ENCODE results near the gene UBAP1L.

The UBAP1L gene

GRCh38 chr15:65134538-65134937, 19.5 kb upstream of the UBAP1L start:
- no peak overlapping the region for H3K4me3 ChIP-seq (ENCODE audit: low read depth, low read length)
- TF ChIP-seq, protein P1, sequence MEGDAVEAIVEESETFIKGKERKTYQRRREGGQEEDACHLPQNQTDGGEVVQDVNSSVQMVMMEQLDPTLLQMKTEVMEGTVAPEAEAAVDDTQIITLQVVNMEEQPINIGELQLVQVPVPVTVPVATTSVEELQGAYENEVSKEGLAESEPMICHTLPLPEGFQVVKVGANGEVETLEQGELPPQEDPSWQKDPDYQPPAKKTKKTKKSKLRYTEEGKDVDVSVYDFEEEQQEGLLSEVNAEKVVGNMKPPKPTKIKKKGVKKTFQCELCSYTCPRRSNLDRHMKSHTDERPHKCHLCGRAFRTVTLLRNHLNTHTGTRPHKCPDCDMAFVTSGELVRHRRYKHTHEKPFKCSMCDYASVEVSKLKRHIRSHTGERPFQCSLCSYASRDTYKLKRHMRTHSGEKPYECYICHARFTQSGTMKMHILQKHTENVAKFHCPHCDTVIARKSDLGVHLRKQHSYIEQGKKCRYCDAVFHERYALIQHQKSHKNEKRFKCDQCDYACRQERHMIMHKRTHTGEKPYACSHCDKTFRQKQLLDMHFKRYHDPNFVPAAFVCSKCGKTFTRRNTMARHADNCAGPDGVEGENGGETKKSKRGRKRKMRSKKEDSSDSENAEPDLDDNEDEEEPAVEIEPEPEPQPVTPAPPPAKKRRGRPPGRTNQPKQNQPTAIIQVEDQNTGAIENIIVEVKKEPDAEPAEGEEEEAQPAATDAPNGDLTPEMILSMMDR (IDR thresholded peaks at IDR 0.05; ENCODE audit: low read depth, low read length): no peak

- peak within 1 kb of the TSS; percentile 78 for H3K4me3 ChIP-seq (ENCODE audit: low read depth, low read length)
- TF ChIP-seq, protein P1 (IDR thresholded peaks at IDR 0.05; ENCODE audit: low read depth, low read length): no peak
Measured at GRCh38 chr15:65133548-65134200, 18.7 kb upstream of the UBAP1L start, which contains the start of gene PDCD7. Gene PDCD7, minus strand, starts transcription at chr15:65133808. Its CDS starts 27 bp downstream, at chr15:65133781.

DNA sequence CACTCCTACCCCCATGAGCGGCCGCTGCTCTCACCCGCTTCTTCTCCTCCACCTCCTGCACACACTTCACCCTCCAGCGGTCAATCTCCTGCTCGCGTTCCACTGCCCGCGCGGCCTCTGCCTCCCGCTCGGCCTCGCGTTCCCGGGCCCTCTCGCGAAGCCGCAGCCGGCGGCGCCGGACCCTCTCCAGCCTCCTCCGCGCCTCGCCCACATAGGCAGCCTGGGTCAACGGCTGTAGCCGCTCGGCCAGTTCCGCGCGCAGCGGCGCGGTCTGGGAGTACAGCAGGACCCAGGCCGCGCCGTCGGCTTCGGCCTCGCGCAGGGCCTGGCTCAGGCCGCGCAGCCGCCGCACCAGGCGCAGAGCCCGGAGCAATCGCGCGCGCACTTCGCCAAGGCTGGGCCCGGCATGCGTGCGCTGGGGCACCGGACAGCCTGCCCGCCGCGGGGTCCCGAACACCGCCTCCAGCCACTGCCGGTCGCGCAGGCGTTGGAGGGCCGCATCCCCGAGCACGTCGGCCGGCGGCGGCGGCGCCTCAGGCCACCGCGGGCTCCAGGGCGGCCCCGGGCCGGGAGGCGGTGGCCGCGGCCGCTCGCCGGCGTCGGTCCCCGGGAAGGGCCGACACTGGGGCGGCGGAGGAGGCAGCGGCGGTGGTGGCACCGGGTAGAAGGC, 18.0 kb upstream of the UBAP1L start:
- TF ChIP-seq, protein P1 (IDR thresholded peaks at IDR 0.05; ENCODE audit: low read depth, low read length): no peak
- peak overlapping the region; percentile 78 for H3K4me3 ChIP-seq (ENCODE audit: low read depth, low read length)

- no peak overlapping the region for H3K4me3 ChIP-seq (ENCODE audit: low read depth, low read length)
- TF ChIP-seq, protein P1 (IDR thresholded peaks at IDR 0.05; ENCODE audit: low read depth, low read length): no peak
Measured at GRCh38 chr15:65130941-65131340, 15.9 kb upstream of the UBAP1L start.

GRCh38 chr15:65115542-65115941, 542 bp upstream of the UBAP1L start:
- H3K4me3 ChIP-seq (ENCODE audit: low read depth, low read length): no peak overlapping the region
- TF ChIP-seq, protein P1 (IDR thresholded peaks at IDR 0.05; ENCODE audit: low read depth, low read length): no peak

- H3K4me3 ChIP-seq (ENCODE audit: low read depth, low read length): no peak overlapping the region
- TF ChIP-seq, protein P1 (IDR thresholded peaks at IDR 0.05; ENCODE audit: low read depth, low read length): no peak
Measured at GRCh38 chr15:65110676-65111292, 4.2 kb downstream of the UBAP1L start.

Measured in WI38 (cell line).